Measurements from ENCODE around the gene TSPAN33. TPM values are rescaled to one million over a fixed set of nuclear protein-coding genes. Genes with fewer than 3 reads are reported as not detected.

Gene TSPAN33
- total RNA-seq, 1 donor from 2014 or later = 9.5 TPM

- intact Hi-C loops (cut with DNase I) = no loop called here
- TF ChIP-seq, protein P1, sequence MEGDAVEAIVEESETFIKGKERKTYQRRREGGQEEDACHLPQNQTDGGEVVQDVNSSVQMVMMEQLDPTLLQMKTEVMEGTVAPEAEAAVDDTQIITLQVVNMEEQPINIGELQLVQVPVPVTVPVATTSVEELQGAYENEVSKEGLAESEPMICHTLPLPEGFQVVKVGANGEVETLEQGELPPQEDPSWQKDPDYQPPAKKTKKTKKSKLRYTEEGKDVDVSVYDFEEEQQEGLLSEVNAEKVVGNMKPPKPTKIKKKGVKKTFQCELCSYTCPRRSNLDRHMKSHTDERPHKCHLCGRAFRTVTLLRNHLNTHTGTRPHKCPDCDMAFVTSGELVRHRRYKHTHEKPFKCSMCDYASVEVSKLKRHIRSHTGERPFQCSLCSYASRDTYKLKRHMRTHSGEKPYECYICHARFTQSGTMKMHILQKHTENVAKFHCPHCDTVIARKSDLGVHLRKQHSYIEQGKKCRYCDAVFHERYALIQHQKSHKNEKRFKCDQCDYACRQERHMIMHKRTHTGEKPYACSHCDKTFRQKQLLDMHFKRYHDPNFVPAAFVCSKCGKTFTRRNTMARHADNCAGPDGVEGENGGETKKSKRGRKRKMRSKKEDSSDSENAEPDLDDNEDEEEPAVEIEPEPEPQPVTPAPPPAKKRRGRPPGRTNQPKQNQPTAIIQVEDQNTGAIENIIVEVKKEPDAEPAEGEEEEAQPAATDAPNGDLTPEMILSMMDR (IDR thresholded peaks at IDR 0.05) = no peak
- H3K27ac ChIP-seq = no peak overlapping the region
- no peaks in the 10 kb centered on the region for H3K4me1 ChIP-seq
- H3K27me3 ChIP-seq (ENCODE audit: low read depth) = no peaks in the 10 kb centered on the region
- DNase-seq (no peak), ATAC-seq (no peak)
- no peak overlapping the region for H3K4me3 ChIP-seq
- no peaks in the 10 kb centered on the region for H3K36me3 ChIP-seq
- H3K9me3 ChIP-seq = no peaks in the 10 kb centered on the region
Observed at GRCh38 chr7:129208667-129209066, 64.2 kb downstream of the TSPAN33 start.

- TF ChIP-seq, protein P1 (IDR thresholded peaks at IDR 0.05) = no peak
- ATAC-seq (no peak), DNase-seq (no peak)
- H3K27ac ChIP-seq = no peak overlapping the region
- no peaks in the 10 kb centered on the region for H3K9me3 ChIP-seq
- H3K4me1 ChIP-seq = no peaks in the 10 kb centered on the region
- H3K36me3 ChIP-seq = no peaks in the 10 kb centered on the region
- no peak overlapping the region for H3K4me3 ChIP-seq
- intact Hi-C loops (cut with DNase I) = no loop called here
- no peaks in the 10 kb centered on the region for H3K27me3 ChIP-seq (ENCODE audit: low read depth)
Observed at GRCh38 chr7:129209067-129209926, 64.8 kb downstream of the TSPAN33 start.

DNA sequence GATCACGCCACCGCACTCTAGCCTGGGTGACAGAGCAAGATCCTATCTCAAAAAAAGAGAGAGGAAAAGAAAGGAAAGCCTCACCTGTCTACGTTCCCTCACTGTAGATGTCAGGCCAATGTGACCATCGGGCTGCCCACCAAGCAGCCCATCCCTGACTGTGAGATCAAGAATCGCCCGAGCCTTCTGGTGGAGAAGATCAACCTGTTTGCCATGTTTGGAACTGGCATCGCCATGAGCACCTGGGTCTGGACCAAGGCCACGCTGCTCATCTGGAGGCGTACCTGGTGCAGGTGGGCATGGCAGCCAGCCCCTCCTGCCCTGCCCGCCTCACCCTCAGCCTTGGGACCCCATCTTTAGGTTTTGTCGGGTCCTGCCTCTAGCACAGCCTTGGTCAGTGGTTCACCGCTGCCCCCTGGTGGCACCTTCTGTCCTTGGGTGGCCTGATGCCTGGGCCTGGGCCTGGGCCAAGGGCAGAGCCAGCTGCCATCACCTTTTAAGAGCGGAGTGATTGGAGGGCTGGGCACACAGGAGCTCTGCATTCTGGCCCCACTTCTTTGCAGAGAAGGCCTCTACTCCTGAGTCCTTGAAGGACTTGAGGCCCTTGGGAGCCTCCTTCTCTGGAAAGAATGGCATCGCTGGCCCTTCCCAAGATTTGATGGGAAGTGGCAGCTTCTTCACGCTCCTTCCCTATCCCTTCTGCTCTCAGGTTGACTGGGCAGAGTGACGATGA lies 65.9 kb downstream of the TSPAN33 start:
- H3K36me3 ChIP-seq = no peaks in the 10 kb centered on the region
- no peak overlapping the region for H3K4me3 ChIP-seq
- intact Hi-C loops (cut with DNase I) = no loop called here
- TF ChIP-seq, protein P1 (IDR thresholded peaks at IDR 0.05) = peak; percentile 85
- ATAC-seq = peak; percentile 82 to 89
- DNase-seq = peak; percentile 82
- no peaks in the 10 kb centered on the region for H3K27me3 ChIP-seq (ENCODE audit: low read depth)
- H3K4me1 ChIP-seq = no peaks in the 10 kb centered on the region
- no peaks in the 10 kb centered on the region for H3K9me3 ChIP-seq
- no peak overlapping the region for H3K27ac ChIP-seq

- Histone ChIP-seq H3K27me3 (ENCODE audit: low read depth) (no peaks in the 10 kb centered on the region), H3K9me3 (no peaks in the 10 kb centered on the region), H3K4me3 (no peak overlapping the region), H3K4me1 (no peaks in the 10 kb centered on the region), H3K36me3 (no peaks in the 10 kb centered on the region), H3K27ac (no peak overlapping the region)
- ATAC-seq (no peak), DNase-seq (no peak)
- TF ChIP-seq, protein P1 (IDR thresholded peaks at IDR 0.05) = no peak
- intact Hi-C loops (cut with DNase I) = no loop called here
Observed at GRCh38 chr7:129210989-129211312, 66.4 kb downstream of the TSPAN33 start.

DNA sequence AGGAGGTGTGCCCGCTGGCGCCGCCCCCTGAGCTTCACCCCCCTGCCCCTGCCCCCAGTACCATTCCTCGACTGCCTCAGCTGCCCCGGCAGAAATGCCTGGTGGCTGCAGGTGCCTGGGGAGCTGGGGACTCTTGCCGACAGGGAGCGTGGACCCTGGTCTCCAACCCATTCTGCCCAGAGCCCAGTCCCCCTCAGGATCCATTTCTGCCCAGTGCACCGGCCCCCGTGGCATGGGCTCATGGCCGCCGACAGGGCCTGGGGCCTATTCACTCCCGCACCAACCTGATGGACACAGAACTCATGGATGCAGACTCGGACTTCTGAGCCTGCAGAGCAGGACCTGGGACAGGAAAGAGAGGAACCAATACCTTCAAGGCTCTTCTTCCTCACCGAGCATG lies 67.6 kb downstream of the TSPAN33 start:
- TF ChIP-seq, protein P1 (IDR thresholded peaks at IDR 0.05) = no peak
- DNase-seq = no peak
- Histone ChIP-seq H3K4me1 (no peaks in the 10 kb centered on the region), H3K9me3 (no peaks in the 10 kb centered on the region), H3K27ac (no peak overlapping the region), H3K4me3 (no peak overlapping the region), H3K27me3 (ENCODE audit: low read depth) (no peaks in the 10 kb centered on the region), H3K36me3 (no peaks in the 10 kb centered on the region)
- intact Hi-C loops (cut with DNase I) = no loop called here
- no peak for ATAC-seq
